HG02571 (cell line): ENCODE results near the gene UBL4A.
"Not testable (repeated sequence)": the region's sequence is repeated elsewhere in the genome, so short reads cannot be mapped to it uniquely, and the experiment has no call there.

Experiments
- ATAC-seq: cut with Tn5 transposase; IDR thresholded peaks from one replicate; pipeline ENCODE4 v1.9.1; 2021; ENCODE audit warnings: mild to moderate bottlenecking, moderate library complexity; ENCODE audit not compliant: unreplicated experiment

Gene UBL4A

GRCh38 chrX:154509455-154509854 lies 23.0 kb upstream of the UBL4A start:
- no peak for ATAC-seq

GRCh38 chrX:154508384-154508745 lies 21.9 kb upstream of the UBL4A start:
- ATAC-seq: no peak

- no peak for ATAC-seq
Observed at GRCh38 chrX:154507673-154508383, 21.4 kb upstream of the UBL4A start.

- no peak for ATAC-seq
Observed at GRCh38 chrX:154506483-154507332, 20.3 kb upstream of the UBL4A start.

- ATAC-seq: no peak
Observed at GRCh38 chrX:154505734-154506133, 19.3 kb upstream of the UBL4A start.

- ATAC-seq: no peak
Observed at GRCh38 chrX:154502989-154503388, 16.6 kb upstream of the UBL4A start.

GRCh38 chrX:154502098-154502497 lies 15.7 kb upstream of the UBL4A start:
- no peak for ATAC-seq

- ATAC-seq: not testable (repeated sequence)
Observed at GRCh38 chrX:154501423-154501822, 15.0 kb upstream of the UBL4A start.

- ATAC-seq: not testable (repeated sequence)
Observed at GRCh38 chrX:154496591-154497137, 10.2 kb upstream of the UBL4A start.

- no peak for ATAC-seq
Observed at GRCh38 chrX:154495472-154495922, 9.1 kb upstream of the UBL4A start.

GRCh38 chrX:154494715-154495114 lies 8.3 kb upstream of the UBL4A start:
- no peak for ATAC-seq

GRCh38 chrX:154490414-154491083 lies 4.1 kb upstream of the UBL4A start, which contains the start of gene SLC10A3:
Gene SLC10A3, minus strand, starts transcription at chrX:154490629. Its CDS starts 1,689 bp downstream, at chrX:154488940.
- ATAC-seq: peak; percentile 68

GRCh38 chrX:154490021-154490413 lies 3.6 kb upstream of the UBL4A start:
- ATAC-seq: peak; percentile 6

- ATAC-seq: no peak
Observed at GRCh38 chrX:154489182-154489581, 2.8 kb upstream of the UBL4A start.

- no peak for ATAC-seq
Observed at GRCh38 chrX:154488336-154489075, 2.1 kb upstream of the UBL4A start.

GRCh38 chrX:154487518-154488290 lies 1.3 kb upstream of the UBL4A start:
- ATAC-seq: no peak

GRCh38 chrX:154486052-154486395 lies 391 bp downstream of the UBL4A start:
- no peak for ATAC-seq

- no peak for ATAC-seq
Observed at GRCh38 chrX:154485150-154486051, 1.0 kb downstream of the UBL4A start.
